Motor neuron (in vitro differentiated cells): ENCODE results near the gene CLCN3. TPM values are rescaled to one million over a fixed set of nuclear protein-coding genes. Genes with fewer than 3 reads are reported as not detected.
"Not testable (repeated sequence)": the region's sequence is repeated elsewhere in the genome, so short reads cannot be mapped to it uniquely, and the experiment has no call there.

Source experiments
- ATAC-seq, 8 experiments: fragments of 200-7000 bp; cut with Tn5 transposase; replicated peaks in 6 of 8; 2 replicates each; pipeline ENCODE4 v1.8.0; 2021; ENCODE audit warnings: mild to moderate bottlenecking in 8 of 8, moderate library complexity in 8 of 8
- H3K27ac ChIP-seq, 2 donors: fragments of 250-450 bp; sonication (Bioruptor Pico); 2 replicates each; pipeline ENCODE4 v1.9.0; 2021; ENCODE audit warnings: antibody characterized with exemption in 2 of 2, mild to moderate bottlenecking in 2 of 2, moderate library complexity in 1 of 2
- H3K4me1 ChIP-seq, 2 donors: fragments of 250-450 bp; sonication (Bioruptor Pico); replicated peaks in 1 of 2; 2 replicates each; pipeline ENCODE4 v1.6.1; 2021; ENCODE audit warnings: antibody characterized with exemption in 2 of 2, mild to moderate bottlenecking in 2 of 2, moderate library complexity in 1 of 2
- H3K4me3 ChIP-seq, 5 donors: fragments of 250-450 bp; sonication (Bioruptor Pico); 2 replicates each; pipeline ENCODE4 v1.9.0; 2021; ENCODE audit warnings: antibody characterized with exemption in 5 of 5, mild to moderate bottlenecking in 5 of 5, moderate library complexity in 4 of 5
- WGBS, 10 experiments: fragments of 450-650 bp; shearing (Covaris generic); methylation state at CpG; one replicate each; pipeline ENCODE4 v1.0.0; 2022; 5-methylcytosine and 5-hydroxymethylcytosine counted together
- in situ Hi-C, 9 experiments: fragments of 400-800 bp; cut with MboI; loops; one replicate each; pipeline ENCODE4 v1.15.0; 2021; ENCODE audit warnings: low sequenced_read_pairs in 9 of 9, low pct_unique_long_range_greater_than_20kb in 2 of 9; ENCODE audit not compliant: unreplicated experiment in 9 of 9
- total RNA-seq, 8 experiments: library from RNA; unstranded; fragments of 300-600 nt; gene quantifications; 2 replicates each; pipeline versions ENCODE4 v1.2.3 to v1.2.4, GENCODE V29; 2022

The CLCN3 gene
- total RNA-seq, 8 experiments from 2014 or later, result 54.2 to 128 (median 88.5) TPM

GRCh38 chr4:169662206-169662605 lies 41.8 kb downstream of the CLCN3 start:
- peaks cover 20 to 35% of the 10 kb centered on the region in 2 donors for H3K4me1 ChIP-seq
- H3K27ac ChIP-seq, result no peak overlapping the region
- peak overlapping the region; percentile 34 to 49 (median 41) for H3K4me3 ChIP-seq
- in situ Hi-C loops, result no loop called here
- 47 to 100% (median 83%) methylated on average over 1 to 3 of the region's 3 CpGs; no CpG with 5 or more reads in 1 of the 10 experiments for WGBS, 10 experiments
- peak in 2 of 8 experiments; percentile 13 to 18 for ATAC-seq

GRCh38 chr4:169663402-169663801 lies 43.0 kb downstream of the CLCN3 start:
- peaks cover 20 to 35% of the 10 kb centered on the region in 2 donors for H3K4me1 ChIP-seq
- no peak for ATAC-seq
- in situ Hi-C loops, result no loop called here
- WGBS, 10 experiments, result 100% methylated on average over 1 of the region's 2 CpGs; no CpG with 5 or more reads in 2 of the 10 experiments
- H3K4me3 ChIP-seq, result peak overlapping the region in 1 of 5 donors; percentile 48
- H3K27ac ChIP-seq, result no peak overlapping the region

- Histone ChIP-seq H3K4me3 (no peak overlapping the region), H3K27ac (no peak overlapping the region), H3K4me1 (peaks cover 18 to 33% of the 10 kb centered on the region in 2 donors)
- no peak for ATAC-seq
- WGBS, 10 experiments, result 64 to 92% (median 85%) methylated on average over 1 to 2 of the region's 2 CpGs; no CpG with 5 or more reads in 2 of the 10 experiments
- in situ Hi-C loops, result no loop called here
These were observed 43.5 kb downstream of the CLCN3 start for GRCh38 chr4:169663831-169664230.

- ATAC-seq, result no peak
- no peak overlapping the region for H3K27ac ChIP-seq
- peak overlapping the region in 1 of 5 donors; percentile 3 for H3K4me3 ChIP-seq
- in situ Hi-C loops, result no loop called here
- peaks cover 12 to 25% of the 10 kb centered on the region in 2 donors for H3K4me1 ChIP-seq
- WGBS, 10 experiments, result 6 to 100% (median 82%) methylated on average over 3 to 4 of the region's 4 CpGs
These were observed 44.2 kb downstream of the CLCN3 start for GRCh38 chr4:169664615-169665014.

GRCh38 chr4:169665046-169665737 lies 44.8 kb downstream of the CLCN3 start:
- 58 to 100% (median 93%) methylated on average over 1 to 2 of the region's 2 CpGs; no CpG with 5 or more reads in 1 of the 10 experiments for WGBS, 10 experiments
- ATAC-seq, result no peak
- Histone ChIP-seq H3K4me1 (peaks cover 12 to 25% of the 10 kb centered on the region in 2 donors), H3K4me3 (no peak overlapping the region), H3K27ac (no peak overlapping the region)
- in situ Hi-C loops, result no loop called here

GRCh38 chr4:169668069-169668721 lies 47.8 kb downstream of the CLCN3 start:
- 88 to 100% (median 98%) methylated on average over 2 to 6 of the region's 6 CpGs for WGBS, 10 experiments
- ATAC-seq, result no peak
- H3K27ac ChIP-seq, result no peak overlapping the region
- in situ Hi-C loops, result no loop called here
- peaks cover 11 to 19% of the 10 kb centered on the region in 2 donors for H3K4me1 ChIP-seq
- no peak overlapping the region for H3K4me3 ChIP-seq

GRCh38 chr4:169675825-169676224 lies 55.4 kb downstream of the CLCN3 start:
- in situ Hi-C loops, result no loop called here
- WGBS, 10 experiments, result 33 to 100% (median 97%) methylated on average over 1 to 2 of the region's 2 CpGs
- Histone ChIP-seq H3K4me1 (no peaks in the 10 kb centered on the region), H3K27ac (no peak overlapping the region), H3K4me3 (no peak overlapping the region)
- ATAC-seq, result no peak

GRCh38 chr4:169677150-169677748 lies 56.9 kb downstream of the CLCN3 start:
- ATAC-seq, result peak in 3 of 8 experiments; percentile 84 to 96 (median 90)
- Histone ChIP-seq H3K4me1 (no peaks in the 10 kb centered on the region), H3K4me3 (no peak overlapping the region), H3K27ac (no peak overlapping the region)
- WGBS, 10 experiments, result 0 to 95% (median 83%) methylated on average over 1 to 2 of the region's 2 CpGs; no CpG with 5 or more reads in 1 of the 10 experiments
- in situ Hi-C loops, result no loop called here

- H3K4me3 ChIP-seq, H3K27ac ChIP-seq, in situ Hi-C loops, H3K4me1 ChIP-seq, ATAC-seq: not testable (repeated sequence)
- WGBS, 10 experiments, result 100% methylated on average over 1 of the region's 2 CpGs; no CpG with 5 or more reads in 8 of the 10 experiments
These were observed 58.1 kb downstream of the CLCN3 start for GRCh38 chr4:169678486-169678885.

- no CpG with 5 or more reads among the region's 47 CpGs for WGBS, 10 experiments
- H3K4me1 ChIP-seq, H3K4me3 ChIP-seq: not testable (repeated sequence)
These were observed 58.7 kb downstream of the CLCN3 start for GRCh38 chr4:169678951-169679591.

GRCh38 chr4:169682372-169683047 lies 62.1 kb downstream of the CLCN3 start:
- no peak overlapping the region for H3K27ac ChIP-seq
- in situ Hi-C loops, result no loop called here
- H3K4me3 ChIP-seq, result no peak overlapping the region
- peak in 3 of 8 experiments; percentile 47 to 81 (median 52) for ATAC-seq
- 29 to 100% (median 98%) methylated on average over 1 to 4 of the region's 4 CpGs for WGBS, 10 experiments
- H3K4me1 ChIP-seq, result no peaks in the 10 kb centered on the region

More at GRCh38 chr4:169678951-169679591, 58.7 kb downstream of the CLCN3 start:
- H3K27ac ChIP-seq, in situ Hi-C loops, ATAC-seq: not testable (repeated sequence)

- WGBS, 10 experiments, result 88 to 100% (median 100%) methylated on average over 1 of the region's 1 CpG; no CpG with 5 or more reads in 4 of the 10 experiments
- ATAC-seq, result no peak
- Histone ChIP-seq H3K27ac (no peak overlapping the region), H3K4me1 (no peaks in the 10 kb centered on the region), H3K4me3 (no peak overlapping the region)
- in situ Hi-C loops, result no loop called here
These were observed 69.3 kb downstream of the CLCN3 start for GRCh38 chr4:169689681-169690080.
